Smooth muscle cell (in vitro differentiated cells): Measurements from ENCODE around the gene CSF1. TPM values are rescaled to one million over a fixed set of nuclear protein-coding genes. Genes with fewer than 3 reads are reported as not detected.

Source experiments
- DNase-seq: peaks from one replicate; lab custom pipeline; 2025; ENCODE audit not compliant: unreplicated experiment; lab: John Stamatoyannopoulos, UW
- H2AFZ ChIP-seq: fragments of 200-600 bp; sonication (generic); 2 replicates; pipeline ENCODE4 v1.6.0; 2016; ENCODE audit warnings: antibody characterized with exemption, low read depth, mild to moderate bottlenecking
- H3F3A ChIP-seq: fragments of 200-600 bp; sonication (generic); 2 replicates; pipeline ENCODE4 v1.6.0; 2017; ENCODE audit warnings: antibody characterized with exemption, low read depth
- H3K27ac ChIP-seq: fragments of 200-600 bp; sonication (generic); 2 replicates; pipeline ENCODE4 v1.5.1; 2016; ENCODE audit warnings: low read depth, mild to moderate bottlenecking
- H3K27me3 ChIP-seq: fragments of 200-600 bp; sonication (generic); 2 replicates; pipeline ENCODE4 v1.6.1; 2016; ENCODE audit warnings: low read depth, mild to moderate bottlenecking
- H3K36me3 ChIP-seq: fragments of 200-600 bp; sonication (generic); 2 replicates; pipeline ENCODE4 v1.5.1; 2016; ENCODE audit warnings: low read depth
- H3K4me1 ChIP-seq: fragments of 200-600 bp; sonication (generic); 2 replicates; pipeline ENCODE4 v1.5.1; 2016; ENCODE audit warnings: low read depth
- H3K4me2 ChIP-seq: fragments of 200-600 bp; sonication (generic); 2 replicates; pipeline ENCODE4 v1.6.0; 2016; ENCODE audit warnings: mild to moderate bottlenecking
- H3K4me3 ChIP-seq: fragments of 200-600 bp; sonication (generic); 2 replicates; pipeline ENCODE4 v1.5.1; 2016; ENCODE audit warnings: mild to moderate bottlenecking
- H3K79me2 ChIP-seq: fragments of 200-600 bp; sonication (generic); 2 replicates; pipeline ENCODE4 v1.6.0; 2016; ENCODE audit warnings: low read depth, mild to moderate bottlenecking
- H3K9ac ChIP-seq: fragments of 200-600 bp; sonication (generic); 2 replicates; pipeline ENCODE4 v1.6.0; 2016; ENCODE audit warnings: low read depth
- H3K9me3 ChIP-seq: fragments of 200-600 bp; sonication (generic); replicated peaks from 2 replicates; pipeline ENCODE4 v1.5.1; 2016; ENCODE audit warnings: low read depth
- H4K20me1 ChIP-seq: fragments of 200-600 bp; sonication (generic); 2 replicates; pipeline ENCODE4 v1.6.0; 2016; ENCODE audit warnings: low read depth
- CTCF ChIP-seq: fragments of 200-600 bp; sonication (generic); IDR thresholded peaks from 2 replicates; pipeline ENCODE4 v1.5.1; 2017; ENCODE audit warnings: borderline replicate concordance, mild to moderate bottlenecking, antibody characterized with exemption; ENCODE audit not compliant: insufficient read depth, poor library complexity, severe bottlenecking
- WGBS: methylation state at CpG from one replicate; pipeline ENCODE4 v1.1.7; 2016; ENCODE audit warnings: low lambda C conversion rate; 5-methylcytosine and 5-hydroxymethylcytosine counted together
- polyA plus RNA-seq: library from polyadenylated mRNA; unstranded; fragments of >200 nt; fragmentation: Nextera tagmentation; extraction: Ambion mirVana; gene quantifications from 2 replicates; pipeline ENCODE4 v1.2.1, GENCODE V29; 2016
- total RNA-seq: library from RNA; depleted of rRNA; stranded (reverse); fragments of >200 nt; gene quantifications from 2 replicates; pipeline ENCODE4 v1.2.3, GENCODE V29; 2014

The CSF1 gene
- total and polyA plus RNA-seq, 2 experiments from 2014 or later, result 22.4 to 30.9 TPM

GRCh38 chr1:109895720-109896504, 14.7 kb upstream of the CSF1 start:
- H3F3A ChIP-seq, result no peaks in the 10 kb centered on the region
- H3K79me2 ChIP-seq, result no peaks in the 10 kb centered on the region
- peaks cover 10% of the 10 kb centered on the region for H3K4me1 ChIP-seq
- no peaks in the 10 kb centered on the region for H3K36me3 ChIP-seq
- no peaks in the 10 kb centered on the region for H4K20me1 ChIP-seq
- no peak overlapping the region for H2AFZ ChIP-seq
- H3K27ac ChIP-seq, result no peak overlapping the region
- TF ChIP-seq CTCF, result no peak
- no peak for DNase-seq
- WGBS, result 61% methylated on average over 16 of the region's 16 CpGs
- no peak overlapping the region for H3K9ac ChIP-seq
- no peaks in the 10 kb centered on the region for H3K27me3 ChIP-seq
- no peak overlapping the region for H3K4me3 ChIP-seq
- no peaks in the 10 kb centered on the region for H3K9me3 ChIP-seq
- H3K4me2 ChIP-seq, result no peak overlapping the region

DNA sequence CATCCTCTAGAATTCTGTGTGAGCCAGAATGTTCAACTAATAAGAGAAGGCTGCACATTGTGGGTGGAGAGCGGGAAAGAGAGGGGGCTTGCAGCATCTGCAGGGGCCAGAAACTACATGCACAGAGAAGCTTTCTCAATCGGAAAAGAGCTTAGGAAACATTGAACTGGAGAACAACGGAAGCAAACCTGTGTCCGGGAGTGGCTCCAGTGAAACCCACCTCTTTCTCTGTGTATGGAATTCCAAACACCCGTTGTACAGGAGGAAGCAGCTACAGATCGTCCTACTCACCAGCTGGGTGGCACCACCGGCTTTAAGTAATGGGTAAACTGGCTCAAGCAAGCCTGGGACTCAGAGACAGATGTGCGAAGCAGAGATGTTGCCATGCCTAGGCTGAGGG, 14.0 kb upstream of the CSF1 start:
- Histone ChIP-seq H3K4me2 (no peak overlapping the region), H3F3A (no peaks in the 10 kb centered on the region), H3K27me3 (no peaks in the 10 kb centered on the region), H4K20me1 (no peaks in the 10 kb centered on the region), H3K27ac (no peak overlapping the region), H3K36me3 (no peaks in the 10 kb centered on the region), H2AFZ (no peak overlapping the region), H3K79me2 (no peaks in the 10 kb centered on the region), H3K4me1 (peaks cover 10% of the 10 kb centered on the region), H3K9ac (no peak overlapping the region), H3K4me3 (no peak overlapping the region), H3K9me3 (no peaks in the 10 kb centered on the region)
- DNase-seq, result no peak
- TF ChIP-seq CTCF, result no peak
- 81% methylated on average over 8 of the region's 8 CpGs for WGBS

DNA sequence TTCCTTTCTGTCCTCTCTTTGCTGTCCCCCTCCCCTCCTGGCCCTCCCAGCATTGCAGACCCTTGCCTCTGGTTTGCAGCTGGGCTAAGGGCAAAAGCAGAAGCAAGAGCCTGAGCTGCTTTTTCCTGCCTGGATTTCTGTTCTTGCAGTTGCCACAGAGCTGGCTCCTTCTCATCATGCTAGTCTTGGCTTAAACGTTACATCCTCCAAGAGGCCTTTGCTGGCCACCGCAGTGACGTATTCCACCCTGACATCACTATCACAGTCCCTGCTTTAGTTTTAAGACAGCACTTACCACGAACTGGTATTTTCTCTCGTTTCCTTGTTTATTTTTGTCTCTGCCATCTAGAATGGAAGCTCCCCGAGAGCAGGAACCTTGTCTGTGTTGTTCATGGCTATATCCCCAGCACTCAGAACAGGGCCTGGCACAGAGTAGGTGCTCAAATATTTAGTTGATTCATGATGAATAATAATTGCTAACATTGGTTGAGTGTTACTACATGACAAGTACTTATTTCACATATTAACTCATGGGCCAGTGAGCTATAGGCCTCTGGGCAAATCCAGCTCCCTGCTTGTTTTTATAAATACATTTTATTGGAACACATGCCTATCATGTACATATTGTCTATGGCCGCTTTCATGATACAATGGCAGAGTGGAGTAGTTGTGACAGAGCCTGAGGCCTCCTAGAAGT, 13.2 kb upstream of the CSF1 start:
- H3K9ac ChIP-seq, result no peak overlapping the region
- no peaks in the 10 kb centered on the region for H3K9me3 ChIP-seq
- H3K27me3 ChIP-seq, result no peaks in the 10 kb centered on the region
- 71% methylated on average over 7 of the region's 7 CpGs for WGBS
- H3K36me3 ChIP-seq, result no peaks in the 10 kb centered on the region
- no peak overlapping the region for H3K4me3 ChIP-seq
- H3K4me1 ChIP-seq, result peaks cover 10% of the 10 kb centered on the region
- H3F3A ChIP-seq, result no peaks in the 10 kb centered on the region
- no peak for DNase-seq
- TF ChIP-seq CTCF, result no peak
- H2AFZ ChIP-seq, result no peak overlapping the region
- no peaks in the 10 kb centered on the region for H4K20me1 ChIP-seq
- no peak overlapping the region for H3K27ac ChIP-seq
- H3K79me2 ChIP-seq, result no peaks in the 10 kb centered on the region
- H3K4me2 ChIP-seq, result no peak overlapping the region
